ENCODE data around the gene ARL2.

Gene ARL2

GRCh38 chr11:64987998-64988854 lies 25.7 kb upstream of the ARL2 start:
- Histone ChIP-seq H3K4me3 (replicated peaks; ENCODE audit: insufficient read depth, low read length) (no peak overlapping the region), H3K27ac (replicated peaks) (no peak overlapping the region), H3K27me3 (ENCODE audit: insufficient read depth, poor library complexity, severe bottlenecking) (no peaks in the 10 kb centered on the region)
- TF ChIP-seq GABPA (IDR thresholded peaks at IDR 0.05; ENCODE audit: low read depth) (no peak), REST (IDR thresholded peaks at IDR 0.05; ENCODE audit: insufficient replicate concordance, low read depth) (no peak), POLR2AphosphoS5 (IDR thresholded peaks at IDR 0.05; ENCODE audit: low read depth) (no peak), CTCF (IDR thresholded peaks at IDR 0.05; ENCODE audit: insufficient read depth, low read length) (no peak), SPI1 (IDR thresholded peaks at IDR 0.05; ENCODE audit: borderline replicate concordance, low read depth) (no peak)
- no peak for DNase-seq (ENCODE audit: low read depth in 1 of 2, low spot score in 1 of 2)

- Histone ChIP-seq H3K27ac (replicated peaks) (no peak overlapping the region), H3K27me3 (ENCODE audit: insufficient read depth, poor library complexity, severe bottlenecking) (no peaks in the 10 kb centered on the region), H3K4me3 (replicated peaks; ENCODE audit: insufficient read depth, low read length) (no peak overlapping the region)
- TF ChIP-seq POLR2AphosphoS5 (IDR thresholded peaks at IDR 0.05; ENCODE audit: low read depth): no peak
- no peak for TF ChIP-seq CTCF (IDR thresholded peaks at IDR 0.05; ENCODE audit: insufficient read depth, low read length)
- TF ChIP-seq SPI1 (IDR thresholded peaks at IDR 0.05; ENCODE audit: borderline replicate concordance, low read depth): no peak
- no peak for TF ChIP-seq REST (IDR thresholded peaks at IDR 0.05; ENCODE audit: insufficient replicate concordance, low read depth)
- no peak for TF ChIP-seq GABPA (IDR thresholded peaks at IDR 0.05; ENCODE audit: low read depth)
- DNase-seq (ENCODE audit: low read depth in 1 of 2, low spot score in 1 of 2): no peak
These were observed 24.5 kb upstream of the ARL2 start for GRCh38 chr11:64989416-64989815.

- no peak for TF ChIP-seq POLR2AphosphoS5 (IDR thresholded peaks at IDR 0.05; ENCODE audit: low read depth)
- TF ChIP-seq REST (IDR thresholded peaks at IDR 0.05; ENCODE audit: insufficient replicate concordance, low read depth): no peak
- no peak for TF ChIP-seq SPI1 (IDR thresholded peaks at IDR 0.05; ENCODE audit: borderline replicate concordance, low read depth)
- no peak for TF ChIP-seq CTCF (IDR thresholded peaks at IDR 0.05; ENCODE audit: insufficient read depth, low read length)
- H3K4me3 ChIP-seq (replicated peaks; ENCODE audit: insufficient read depth, low read length): no peak overlapping the region
- peak in 1 of 2 experiments; percentile 54 for DNase-seq (ENCODE audit: low read depth in 1 of 2, low spot score in 1 of 2)
- peak overlapping the region; percentile 29 for H3K27ac ChIP-seq (replicated peaks)
- H3K27me3 ChIP-seq (ENCODE audit: insufficient read depth, poor library complexity, severe bottlenecking): no peaks in the 10 kb centered on the region
These were observed 23.6 kb upstream of the ARL2 start for GRCh38 chr11:64990222-64990923.

Measured in HL-60 (cell line).